ENCODE results near the gene ST6GALNAC3.
A peak's percentile ranks its signal among the peaks of the same experiment; 100 is the strongest.
"Not testable (repeated sequence)": the region's sequence is repeated elsewhere in the genome, so short reads cannot be mapped to it uniquely, and the experiment has no call there.

The ST6GALNAC3 gene

DNA sequence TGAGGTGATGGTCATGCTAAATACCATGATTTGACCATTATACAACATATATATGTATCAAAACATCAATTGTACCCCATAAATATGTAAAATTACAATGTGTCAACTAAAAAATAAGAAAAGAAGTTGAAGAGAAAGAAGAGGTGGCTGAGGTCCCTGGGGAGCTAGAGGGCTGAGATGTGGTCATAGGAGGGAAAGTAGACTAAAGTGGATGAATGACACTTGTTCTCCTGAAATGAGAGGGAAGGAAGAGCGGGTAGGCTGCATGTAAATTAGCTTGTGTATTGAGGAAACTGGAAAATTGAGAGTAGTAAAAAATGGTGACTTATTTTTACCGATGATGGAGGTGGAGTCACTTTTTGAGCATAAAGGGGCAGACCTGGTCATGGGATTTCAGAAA is 117.0 kb downstream of the ST6GALNAC3 start:
- DNase-seq (ENCODE audit: low read depth), result no peak

DNA sequence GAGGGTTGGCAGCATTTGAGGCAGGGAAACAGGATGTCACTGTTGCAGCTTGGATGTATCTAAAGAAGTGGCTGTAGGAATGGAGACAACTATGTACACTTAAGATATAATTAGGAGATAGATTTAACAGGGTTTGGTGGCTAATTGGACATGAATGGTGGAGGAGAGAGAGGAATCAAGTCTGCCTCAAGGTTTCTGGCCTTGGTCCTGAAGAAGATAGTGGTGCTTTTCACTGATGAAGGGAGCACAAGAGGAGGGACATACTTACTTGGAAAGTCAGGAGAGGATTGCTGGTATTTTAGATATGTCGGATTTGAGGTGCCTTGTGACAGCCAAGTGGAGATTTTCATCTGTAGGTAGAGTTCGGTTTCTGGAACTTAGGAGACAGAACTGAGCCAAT is 123.9 kb downstream of the ST6GALNAC3 start:
- no peak for DNase-seq (ENCODE audit: low read depth)

DNA sequence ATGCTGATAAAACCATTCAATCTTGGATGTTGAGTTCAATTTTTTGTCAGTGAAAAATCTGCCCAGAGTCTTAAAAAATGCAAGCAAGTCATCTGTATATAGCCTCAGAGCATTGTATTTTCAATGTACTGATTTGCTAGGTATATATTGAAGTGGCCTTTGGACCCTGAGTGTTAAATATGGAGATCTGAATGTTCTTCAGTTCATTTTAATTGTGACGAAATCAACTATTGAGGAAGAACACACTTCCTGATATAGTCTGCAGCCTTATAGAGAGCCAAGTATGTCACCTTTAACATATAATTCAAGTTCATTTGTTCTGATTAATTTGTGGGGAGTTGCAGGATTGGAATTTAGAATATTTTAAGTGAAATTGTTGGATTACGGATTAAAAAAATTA is 128.1 kb downstream of the ST6GALNAC3 start:
- no peak for DNase-seq (ENCODE audit: low read depth)

DNA sequence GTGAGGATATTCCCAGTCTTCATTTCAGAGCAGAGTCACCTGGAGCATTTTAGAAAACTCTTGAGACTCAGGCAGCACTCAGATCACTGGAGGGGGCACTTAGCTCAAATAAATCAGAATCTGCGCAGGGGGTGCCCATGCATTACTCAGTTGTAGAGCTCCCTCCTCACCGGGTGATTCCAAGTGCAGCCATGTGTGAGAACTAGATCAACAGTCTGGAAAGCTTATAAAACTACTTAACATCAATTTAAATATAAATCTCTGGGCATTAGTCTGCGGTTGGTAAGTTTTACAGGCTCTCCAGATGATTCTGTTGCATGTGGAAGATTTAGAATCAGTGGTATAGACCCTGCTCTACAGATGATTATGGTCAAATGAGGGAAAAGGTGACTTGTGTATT is 128.6 kb downstream of the ST6GALNAC3 start:
- no peak for DNase-seq (ENCODE audit: low read depth)

DNA sequence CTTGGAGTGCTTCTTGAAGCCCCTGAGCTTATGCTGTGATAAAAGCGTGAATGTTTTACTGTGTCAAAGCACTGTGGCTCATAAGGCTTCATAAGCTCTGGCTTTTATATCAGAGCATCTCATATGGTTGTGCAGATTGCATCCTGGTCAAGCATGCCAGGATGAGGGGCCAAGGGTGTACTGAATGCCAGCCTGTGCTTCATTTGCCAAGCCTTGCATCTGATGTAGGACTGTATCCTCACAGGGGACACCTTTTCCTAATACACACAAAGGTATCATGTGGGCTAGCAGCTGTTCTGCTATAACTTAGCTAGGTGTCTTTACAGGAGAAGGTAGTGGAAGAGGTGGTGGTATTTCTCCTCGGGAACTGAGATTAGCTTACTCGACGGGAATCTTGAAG is 134.7 kb downstream of the ST6GALNAC3 start:
- DNase-seq (ENCODE audit: low read depth), result no peak

DNA sequence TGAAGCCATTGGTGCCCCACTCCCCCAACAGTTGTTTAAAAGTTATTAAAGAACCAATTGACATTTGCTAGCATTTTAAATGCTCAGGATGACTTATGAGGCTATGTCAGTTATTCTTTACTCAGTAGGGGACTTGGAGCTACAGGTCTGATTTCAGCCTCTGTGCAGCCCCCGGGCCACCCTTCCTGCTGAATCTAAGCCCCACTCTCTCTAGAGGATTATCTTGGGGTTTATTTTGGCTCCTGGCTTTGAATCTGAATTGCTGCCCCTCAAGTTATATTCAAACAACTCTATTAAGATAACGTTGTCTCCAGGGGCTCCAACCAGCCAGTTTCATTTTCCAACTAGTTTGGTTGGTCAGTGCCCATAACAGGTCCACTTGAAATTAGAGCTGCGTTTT is 135.1 kb downstream of the ST6GALNAC3 start:
- DNase-seq (ENCODE audit: low read depth), result no peak

DNA sequence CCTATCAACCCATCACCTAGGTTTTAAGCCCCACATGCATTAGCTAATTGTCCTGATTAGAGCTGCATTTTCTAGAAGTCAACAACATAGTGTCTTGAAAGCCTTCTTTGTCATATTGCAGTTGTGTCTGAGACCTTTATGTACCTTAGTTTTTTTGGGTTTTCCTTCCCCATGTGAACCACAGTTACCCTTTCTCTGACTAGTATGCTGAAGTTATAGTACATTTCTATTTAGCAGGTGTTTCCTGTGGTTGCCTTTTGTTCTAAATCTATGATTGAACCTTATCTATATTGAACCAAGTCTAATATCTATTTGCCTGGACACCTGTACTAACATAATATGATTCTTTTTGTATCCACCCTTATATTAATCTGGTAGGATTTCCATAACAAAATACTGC is 135.6 kb downstream of the ST6GALNAC3 start:
- no peak for DNase-seq (ENCODE audit: low read depth)

DNA sequence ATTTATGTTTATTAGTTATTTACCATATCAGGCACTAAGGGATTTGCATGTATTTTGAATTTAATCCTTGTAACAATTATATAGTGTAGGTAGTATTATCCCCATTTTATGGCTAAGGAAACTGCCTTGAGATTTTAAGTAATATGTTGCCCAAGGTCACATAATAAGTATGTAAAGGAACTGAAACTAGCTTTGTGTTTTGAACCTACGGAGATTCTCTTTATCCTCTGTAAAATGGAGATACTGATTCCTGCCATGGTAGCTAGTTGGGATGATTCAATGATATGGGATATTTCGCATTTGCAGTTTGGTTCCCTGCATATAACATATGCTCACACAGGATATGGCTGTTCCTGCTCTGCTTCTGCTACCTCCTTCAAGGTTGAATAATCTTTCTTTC is 144.3 kb downstream of the ST6GALNAC3 start:
- no peak for DNase-seq (ENCODE audit: low read depth)

DNA sequence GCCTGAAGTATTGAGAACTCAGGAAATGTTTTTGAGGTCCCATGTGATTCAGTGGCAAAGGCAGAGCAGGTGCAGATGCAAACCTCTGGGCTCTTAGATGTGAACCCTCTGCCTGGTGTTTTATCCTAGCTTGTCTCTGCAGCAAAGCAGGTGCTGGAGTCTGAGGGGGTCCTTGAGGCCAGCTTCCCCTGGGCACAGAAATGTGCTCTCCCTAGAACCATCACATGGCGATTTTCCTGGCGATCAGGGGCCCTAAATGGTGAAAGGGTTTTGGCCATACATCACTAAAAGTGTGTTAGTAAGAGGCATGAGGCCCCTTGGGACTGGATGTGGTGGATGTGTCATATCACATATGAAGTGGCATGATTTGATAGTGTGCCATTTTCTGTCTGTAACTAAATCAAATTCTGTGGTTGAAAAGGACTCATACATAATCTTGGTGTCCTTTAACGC is 144.8 kb downstream of the ST6GALNAC3 start:
- DNase-seq (ENCODE audit: low read depth), result no peak

DNA sequence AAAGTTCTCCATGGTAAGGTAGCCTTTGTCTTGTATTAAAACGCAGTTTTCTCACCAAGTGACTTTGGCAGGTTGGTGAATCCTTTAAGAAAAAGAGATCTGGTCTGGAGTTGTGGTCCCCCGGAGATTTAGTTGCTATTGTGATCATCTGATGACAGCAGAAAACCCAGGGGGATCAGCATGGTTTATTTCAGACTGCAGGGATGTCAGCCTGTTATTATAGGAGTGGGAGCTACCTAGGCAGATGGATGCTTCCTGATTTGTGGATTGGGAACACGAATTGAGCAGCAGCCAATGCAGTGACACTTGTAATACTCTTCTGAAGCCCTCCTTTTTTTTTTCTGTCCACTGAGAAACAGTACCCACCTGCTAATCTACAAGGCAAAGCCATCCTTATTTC is 150.2 kb downstream of the ST6GALNAC3 start:
- DNase-seq (ENCODE audit: low read depth), result no peak

DNA sequence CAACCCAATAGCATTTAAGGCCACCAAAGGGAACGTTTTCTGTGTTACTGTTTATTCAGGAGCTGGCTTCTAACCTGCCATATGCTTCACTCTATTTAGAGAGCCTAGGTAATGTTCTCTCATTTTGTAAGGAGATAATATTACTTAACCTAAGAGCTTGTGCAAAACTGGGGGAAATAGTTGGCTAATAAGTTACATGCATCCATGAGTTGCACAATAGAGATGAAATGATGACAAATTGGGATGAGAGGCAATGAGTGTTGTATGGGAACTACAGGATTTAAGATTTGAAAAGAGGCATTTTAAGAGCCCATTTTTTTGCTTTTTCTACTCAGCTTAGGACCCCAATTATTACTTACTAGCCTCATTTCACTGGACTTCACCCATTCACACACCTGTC is 151.0 kb downstream of the ST6GALNAC3 start:
- DNase-seq (ENCODE audit: low read depth), result no peak

DNA sequence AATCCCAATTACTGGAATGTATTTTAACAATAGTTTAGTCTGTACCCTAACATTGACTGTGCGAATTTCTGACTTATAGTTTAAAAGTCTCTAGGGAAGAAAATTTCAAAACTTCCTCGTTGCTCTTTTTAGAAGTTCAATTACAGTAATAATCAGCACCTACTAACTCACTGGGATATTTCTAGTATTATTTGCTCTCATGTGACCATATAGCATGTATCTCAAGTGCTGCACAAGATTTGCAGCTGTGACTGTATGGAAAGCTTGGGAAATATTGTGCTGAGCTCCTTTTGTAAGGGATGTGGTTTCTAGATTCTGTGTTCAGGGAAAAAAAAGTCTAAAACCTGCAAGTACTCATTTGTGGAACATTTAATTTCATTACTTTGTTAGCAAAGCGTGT is 153.1 kb downstream of the ST6GALNAC3 start:
- DNase-seq (ENCODE audit: low read depth), result no peak

DNA sequence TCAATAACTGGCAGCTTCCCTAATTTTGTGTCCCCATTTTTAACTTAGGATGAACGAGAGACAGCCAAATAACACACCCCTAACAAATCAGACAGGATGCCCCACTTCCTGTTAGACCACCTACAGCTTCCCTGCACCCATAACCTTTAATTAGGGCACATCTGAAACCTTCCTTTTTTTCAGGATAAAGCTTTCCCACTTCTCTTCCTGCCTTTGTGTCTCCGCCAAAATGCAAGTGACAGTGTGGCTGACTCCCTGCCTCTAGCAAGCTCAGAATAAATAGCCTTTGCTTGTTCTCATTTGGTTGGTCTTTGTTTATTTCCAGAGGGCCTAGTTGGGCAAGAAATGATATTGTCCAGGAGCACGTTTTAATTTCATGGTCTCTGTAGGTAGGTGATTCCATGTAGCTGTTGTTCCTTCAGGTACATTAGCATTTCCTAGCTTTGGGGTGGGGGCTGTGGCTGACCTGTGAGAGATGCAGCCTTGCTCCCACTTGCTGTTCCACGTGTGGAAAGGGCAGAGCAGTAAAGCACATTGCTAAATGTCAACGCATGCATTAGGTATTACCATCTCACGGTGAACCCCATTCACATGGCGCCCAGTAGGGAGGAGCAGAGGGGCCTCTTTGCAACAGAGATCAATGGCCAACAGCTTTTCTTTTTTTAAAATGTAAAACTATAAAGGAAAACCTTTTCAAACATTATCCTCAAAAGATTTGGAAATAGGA is 154.9 kb downstream of the ST6GALNAC3 start:
- DNase-seq (ENCODE audit: low read depth), result no peak

DNA sequence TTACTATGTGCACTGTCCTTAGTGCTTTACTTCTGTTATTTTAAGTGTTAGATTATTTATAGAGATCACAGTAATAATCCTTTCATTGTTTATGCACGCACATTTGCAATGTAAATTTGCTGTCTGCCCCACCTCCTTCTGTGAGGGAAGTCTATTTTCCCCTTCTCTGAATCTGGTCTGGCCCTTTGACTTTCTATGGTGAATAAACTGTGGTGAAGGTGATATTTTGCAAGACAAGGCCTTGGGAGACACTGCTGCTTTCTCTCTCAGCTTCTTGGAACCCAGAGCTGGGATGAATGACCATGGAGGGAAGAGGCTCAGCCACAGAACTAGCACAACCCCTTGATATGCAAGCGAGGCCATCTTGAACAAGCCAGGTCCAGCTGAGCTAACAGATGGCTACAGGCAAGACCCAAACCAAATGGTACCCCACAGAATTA is 156.3 kb downstream of the ST6GALNAC3 start:
- no peak for DNase-seq (ENCODE audit: low read depth)

DNA sequence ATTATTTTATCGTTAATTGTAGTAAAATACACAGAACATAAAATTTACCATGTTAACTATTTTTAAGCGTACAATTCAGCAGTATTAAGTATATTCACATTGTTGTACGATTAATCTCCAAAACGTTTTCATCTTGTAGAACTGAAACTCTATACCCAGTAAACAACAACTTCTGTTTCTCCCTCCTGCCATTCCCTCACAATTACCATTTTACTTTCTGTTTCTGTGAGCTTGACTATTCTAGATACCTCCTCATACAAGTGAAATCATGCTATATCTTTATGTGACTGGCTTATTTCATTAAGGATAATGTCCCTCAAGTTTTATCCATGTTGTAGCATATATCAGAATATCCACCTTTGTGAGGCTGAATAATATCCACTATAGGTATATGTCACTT is 156.8 kb downstream of the ST6GALNAC3 start:
- DNase-seq (ENCODE audit: low read depth), result no peak

DNA sequence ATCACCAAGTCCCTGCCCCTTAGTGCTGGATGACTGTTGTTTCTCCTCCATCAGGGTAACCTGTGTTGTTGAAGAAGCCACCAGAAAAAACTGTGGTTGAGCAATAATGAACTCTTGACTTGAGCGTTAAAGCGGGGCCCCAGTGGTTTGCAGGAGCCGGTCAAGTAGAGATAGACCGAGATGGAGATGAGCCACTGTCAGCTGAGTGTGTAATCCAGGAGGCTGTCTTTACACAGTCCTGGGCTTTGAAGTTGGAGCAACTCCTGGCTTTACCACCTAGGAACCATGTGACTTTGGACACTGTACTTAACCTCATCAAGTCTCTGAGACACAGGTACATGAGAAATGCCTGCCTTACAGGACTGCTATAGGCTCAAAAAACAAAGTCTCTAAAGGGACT is 158.1 kb downstream of the ST6GALNAC3 start:
- no peak for DNase-seq (ENCODE audit: low read depth)

DNA sequence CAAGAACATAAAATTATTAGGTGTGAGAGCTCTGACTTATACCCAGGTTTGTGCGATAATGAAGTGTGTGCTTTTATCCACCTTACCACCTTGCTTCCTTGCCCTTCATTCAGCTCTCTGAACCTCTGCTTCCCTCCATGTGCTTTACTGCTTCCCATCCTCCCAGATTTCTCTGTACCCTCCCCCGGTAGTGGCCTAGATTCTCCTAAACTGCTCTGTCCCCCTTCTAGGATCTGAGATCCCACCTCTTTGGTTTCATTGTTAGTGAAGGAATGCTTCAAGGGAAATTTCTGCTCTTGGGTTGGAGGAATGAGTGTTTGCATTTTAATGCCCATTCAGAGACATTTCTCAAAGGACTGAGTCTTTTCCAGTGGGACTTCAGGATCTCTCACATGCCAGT is 159.5 kb downstream of the ST6GALNAC3 start:
- DNase-seq (ENCODE audit: low read depth), result no peak

DNA sequence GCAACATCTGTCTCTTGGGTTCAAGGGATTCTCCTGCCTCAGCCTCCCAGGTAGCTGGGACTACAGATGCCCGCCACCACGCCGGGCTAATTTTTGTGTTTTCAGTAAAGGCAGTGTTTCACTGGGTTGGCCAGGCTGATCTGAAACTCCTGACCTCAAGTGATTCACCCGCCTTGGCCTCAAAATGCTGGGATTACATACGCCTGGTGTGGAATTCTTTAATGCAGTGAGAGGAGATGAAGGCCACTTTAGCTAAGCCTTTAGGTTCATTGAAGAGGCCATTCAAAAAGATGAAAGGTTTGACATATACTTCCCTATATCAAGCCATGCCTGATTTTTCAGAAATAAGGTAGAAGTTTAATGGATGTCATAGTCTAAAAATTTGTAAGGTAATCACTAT is 162.7 kb downstream of the ST6GALNAC3 start:
- no peak for DNase-seq (ENCODE audit: low read depth)

DNA sequence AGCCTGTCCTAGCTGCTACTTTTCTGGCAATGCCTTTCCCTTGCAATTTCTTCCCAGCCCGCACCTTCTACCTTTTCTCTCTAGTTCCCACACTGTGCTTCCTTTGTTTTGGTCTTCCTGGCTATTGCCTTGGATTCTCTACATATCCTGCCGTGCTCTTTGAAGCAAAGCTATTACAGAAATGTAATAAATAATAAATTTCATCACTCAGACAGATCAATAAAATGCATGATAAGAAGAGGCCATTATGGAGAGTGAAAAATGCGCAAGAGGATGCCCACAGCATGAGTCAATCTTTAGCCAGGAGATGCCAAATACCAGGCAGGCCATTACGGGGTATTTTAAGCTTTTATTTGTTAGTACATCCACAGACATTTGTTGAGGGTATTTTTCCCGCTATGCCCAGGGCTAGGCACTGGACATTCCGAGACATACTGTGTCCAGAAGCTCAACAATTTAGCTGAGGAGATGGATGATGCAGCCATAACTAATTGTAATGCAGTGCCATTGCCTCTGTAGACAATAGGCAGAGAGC is 163.6 kb downstream of the ST6GALNAC3 start:
- peak; percentile 72 for DNase-seq (ENCODE audit: low read depth)

DNA sequence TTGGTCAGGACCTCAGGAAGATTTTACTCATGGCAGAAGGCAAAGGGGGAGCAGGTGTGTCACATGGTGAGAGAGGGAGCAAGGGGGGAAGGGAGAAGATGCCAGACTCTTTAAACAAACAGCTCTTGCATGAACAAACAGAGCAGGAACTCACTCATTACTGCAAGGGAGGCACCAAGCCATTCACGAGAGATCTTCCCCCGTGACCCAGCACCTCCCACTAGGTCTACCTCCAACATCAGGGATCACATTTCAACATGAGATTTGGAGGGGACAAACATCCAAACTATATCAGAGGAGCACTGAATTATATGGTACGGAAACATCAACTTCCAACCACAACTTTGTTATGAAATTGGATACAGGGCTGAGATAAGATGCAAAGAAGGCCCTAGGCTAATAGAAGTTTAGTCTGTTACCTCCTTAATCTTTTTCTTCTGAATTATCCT is 164.9 kb downstream of the ST6GALNAC3 start:
- DNase-seq (ENCODE audit: low read depth), result no peak

DNA sequence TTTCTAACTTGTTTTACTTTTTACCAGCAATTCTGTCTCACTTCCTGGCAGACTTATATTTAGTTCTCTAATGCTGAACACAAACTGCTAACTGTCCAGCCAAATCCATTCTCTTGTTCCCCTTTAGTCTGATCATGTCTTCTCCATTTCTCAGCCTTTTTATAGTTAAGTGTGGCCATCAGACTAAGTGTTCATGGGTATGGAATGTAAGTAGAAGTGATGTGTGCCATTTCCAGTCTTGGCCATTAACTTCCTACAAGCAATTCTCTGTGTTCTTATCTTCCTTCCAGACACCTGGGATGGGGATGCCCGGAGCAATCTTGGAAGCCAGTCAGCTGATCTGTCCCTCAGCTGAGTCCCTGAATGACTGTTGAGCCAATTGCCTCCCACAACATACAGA is 165.8 kb downstream of the ST6GALNAC3 start:
- no peak for DNase-seq (ENCODE audit: low read depth)

DNA sequence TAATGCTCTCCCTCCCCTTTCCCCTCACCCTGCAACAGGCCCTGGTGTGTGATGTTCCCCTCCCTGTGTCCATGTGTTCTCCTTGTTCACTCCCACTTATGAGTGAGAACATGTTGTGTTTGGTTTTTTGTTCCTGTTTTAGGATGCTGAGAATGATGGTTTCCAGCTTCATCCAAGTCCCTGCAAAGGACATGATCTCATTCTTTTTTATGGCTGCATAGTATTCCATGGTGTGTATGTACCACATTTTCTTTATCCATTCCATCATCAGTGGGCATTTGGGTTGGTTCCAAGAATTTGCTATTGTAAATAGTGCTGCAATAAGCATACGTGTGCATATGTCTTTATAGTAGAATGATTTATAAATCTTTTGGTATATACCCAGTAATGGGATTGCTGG is 168.0 kb downstream of the ST6GALNAC3 start:
- not testable (repeated sequence) for DNase-seq (ENCODE audit: low read depth)

DNA sequence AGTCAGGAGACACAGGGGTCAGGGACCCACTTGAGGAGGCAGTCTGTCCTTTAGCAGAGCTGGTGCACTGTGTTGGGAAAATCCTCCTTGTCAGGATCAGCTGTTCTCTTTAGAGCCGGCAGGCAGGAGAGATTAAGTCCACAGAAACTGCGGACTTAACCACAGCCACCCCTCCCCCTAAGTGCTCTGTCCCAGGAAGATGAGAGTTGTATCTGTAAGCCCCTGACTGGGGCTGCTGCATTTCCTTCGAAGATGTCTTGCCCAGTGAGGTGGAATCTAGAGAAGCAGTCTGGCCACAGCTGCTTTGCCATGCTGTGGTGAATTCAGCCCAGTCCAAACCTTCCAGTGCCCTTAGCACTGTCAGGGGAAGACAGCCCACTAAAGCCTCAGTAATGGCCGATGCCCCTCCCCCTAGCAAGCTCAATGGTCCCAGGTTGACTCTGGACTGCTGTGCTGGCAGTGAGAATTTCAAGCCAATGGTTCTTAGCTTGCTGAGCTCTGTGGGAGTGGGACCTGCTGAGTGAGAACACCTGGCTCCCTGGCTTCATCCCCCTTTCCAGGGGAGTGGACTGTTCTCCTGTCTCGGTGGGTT is 172.8 kb downstream of the ST6GALNAC3 start:
- DNase-seq (ENCODE audit: low read depth), result no peak

DNA sequence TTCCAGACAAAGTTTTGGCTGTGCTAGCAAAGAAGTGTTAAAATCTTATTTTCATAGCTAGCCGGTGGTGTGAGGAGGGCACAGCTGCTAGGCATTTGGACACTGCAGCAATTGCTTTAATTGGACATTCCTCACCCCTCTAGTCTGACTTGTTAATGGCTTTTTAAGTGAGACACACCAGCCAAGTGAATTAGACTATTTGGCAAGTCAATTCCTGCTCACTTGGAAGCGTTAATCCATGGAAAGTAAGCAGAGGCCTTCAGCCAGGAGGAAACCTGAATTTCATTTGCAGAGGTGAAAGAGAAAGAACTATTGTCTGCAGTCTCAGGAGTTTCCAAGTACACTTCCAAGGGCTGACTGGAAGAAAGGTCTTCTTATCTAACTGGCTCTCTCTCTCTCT is 175.7 kb downstream of the ST6GALNAC3 start:
- no peak for DNase-seq (ENCODE audit: low read depth)

Measured in HS-27A (cell line).